Nephron (organoid): ENCODE measurements around the gene RPS21.

Source experiments
- H3K27ac Mint-ChIP-seq, 3 experiments: 2 replicates each; pipeline ENCODE4 v1.8.0; 2020; ENCODE audit warnings: mixed read lengths in 3 of 3, mild to moderate bottlenecking in 2 of 3, moderate library complexity in 1 of 3
- H3K27me3 Mint-ChIP-seq: 2 replicates; pipeline ENCODE4 v1.8.0; 2021; ENCODE audit warnings: low read depth, mild to moderate bottlenecking, moderate library complexity, mixed read lengths
- H3K36me3 Mint-ChIP-seq: 2 replicates; pipeline ENCODE4 v1.8.0; 2020; ENCODE audit warnings: low read depth, mixed read lengths
- H3K4me1 Mint-ChIP-seq: 2 replicates; pipeline ENCODE4 v1.8.0; 2020; ENCODE audit warnings: mixed read lengths
- H3K4me3 Mint-ChIP-seq, 3 experiments: 2 replicates each; pipeline ENCODE4 v1.8.0; 2020; ENCODE audit warnings: mild to moderate bottlenecking in 3 of 3, mixed read lengths in 3 of 3, moderate library complexity in 2 of 3
- H3K9me3 Mint-ChIP-seq: 2 replicates; pipeline ENCODE4 v1.8.0; 2020; ENCODE audit warnings: mixed read lengths
- TF ChIP-seq, protein P1 (sequence below), 3 experiments: fragments of 200-600 bp; sonication (generic); IDR thresholded peaks; one replicate each; pipeline ENCODE4 v1.5.0; 2021; ENCODE audit warnings: antibody characterized with exemption in 3 of 3; ENCODE audit not compliant: unreplicated experiment in 3 of 3

RPS21 gene

DNA sequence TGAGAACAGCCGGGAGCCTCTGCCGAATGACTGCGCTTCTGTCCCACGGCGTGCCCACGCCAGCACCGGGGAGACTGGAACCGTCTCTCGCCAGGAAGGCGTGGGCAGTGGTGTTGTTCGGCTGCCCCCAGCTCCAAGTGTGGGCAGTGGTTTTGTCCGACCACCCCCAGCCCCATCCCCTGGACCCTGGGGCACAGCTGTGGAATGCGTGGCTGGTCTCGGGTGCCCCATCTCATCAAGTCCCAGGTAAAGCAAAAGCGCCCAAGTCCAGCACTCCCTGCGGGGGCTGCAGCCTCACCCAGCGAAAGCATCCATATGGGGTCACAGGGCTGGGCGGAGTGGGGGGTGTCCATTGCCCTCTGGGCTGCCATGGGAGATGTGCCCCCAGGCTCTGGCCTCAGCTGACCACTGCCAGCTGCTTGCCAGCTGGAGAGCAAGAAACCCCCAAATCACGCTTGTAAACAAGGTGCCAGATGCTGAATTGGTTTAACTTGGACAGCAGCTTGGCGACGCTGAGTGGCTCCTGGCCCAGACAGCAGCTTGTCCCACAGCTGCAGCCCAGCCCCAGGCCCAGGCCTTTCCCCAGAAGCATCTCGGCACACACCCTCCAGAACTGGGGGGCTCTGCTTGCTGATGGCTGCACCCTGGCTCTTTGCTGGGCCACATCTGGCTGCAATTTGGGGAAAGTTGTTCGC is 15.7 kb downstream of the RPS21 start:
- Mint-ChIP-seq H3K27me3 (no peaks in the 10 kb centered on the region), H3K9me3 (no peaks in the 10 kb centered on the region), H3K4me1 (peaks cover 6% of the 10 kb centered on the region), H3K4me3 (peak overlapping the region in 1 of 3 experiments; percentile 73), H3K27ac (no peak overlapping the region), H3K36me3 (peaks cover 11% of the 10 kb centered on the region)
- TF ChIP-seq, protein P1, sequence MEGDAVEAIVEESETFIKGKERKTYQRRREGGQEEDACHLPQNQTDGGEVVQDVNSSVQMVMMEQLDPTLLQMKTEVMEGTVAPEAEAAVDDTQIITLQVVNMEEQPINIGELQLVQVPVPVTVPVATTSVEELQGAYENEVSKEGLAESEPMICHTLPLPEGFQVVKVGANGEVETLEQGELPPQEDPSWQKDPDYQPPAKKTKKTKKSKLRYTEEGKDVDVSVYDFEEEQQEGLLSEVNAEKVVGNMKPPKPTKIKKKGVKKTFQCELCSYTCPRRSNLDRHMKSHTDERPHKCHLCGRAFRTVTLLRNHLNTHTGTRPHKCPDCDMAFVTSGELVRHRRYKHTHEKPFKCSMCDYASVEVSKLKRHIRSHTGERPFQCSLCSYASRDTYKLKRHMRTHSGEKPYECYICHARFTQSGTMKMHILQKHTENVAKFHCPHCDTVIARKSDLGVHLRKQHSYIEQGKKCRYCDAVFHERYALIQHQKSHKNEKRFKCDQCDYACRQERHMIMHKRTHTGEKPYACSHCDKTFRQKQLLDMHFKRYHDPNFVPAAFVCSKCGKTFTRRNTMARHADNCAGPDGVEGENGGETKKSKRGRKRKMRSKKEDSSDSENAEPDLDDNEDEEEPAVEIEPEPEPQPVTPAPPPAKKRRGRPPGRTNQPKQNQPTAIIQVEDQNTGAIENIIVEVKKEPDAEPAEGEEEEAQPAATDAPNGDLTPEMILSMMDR (IDR thresholded peaks at IDR 0.05; ENCODE audit: unreplicated experiment in 3 of 3): no peak

DNA sequence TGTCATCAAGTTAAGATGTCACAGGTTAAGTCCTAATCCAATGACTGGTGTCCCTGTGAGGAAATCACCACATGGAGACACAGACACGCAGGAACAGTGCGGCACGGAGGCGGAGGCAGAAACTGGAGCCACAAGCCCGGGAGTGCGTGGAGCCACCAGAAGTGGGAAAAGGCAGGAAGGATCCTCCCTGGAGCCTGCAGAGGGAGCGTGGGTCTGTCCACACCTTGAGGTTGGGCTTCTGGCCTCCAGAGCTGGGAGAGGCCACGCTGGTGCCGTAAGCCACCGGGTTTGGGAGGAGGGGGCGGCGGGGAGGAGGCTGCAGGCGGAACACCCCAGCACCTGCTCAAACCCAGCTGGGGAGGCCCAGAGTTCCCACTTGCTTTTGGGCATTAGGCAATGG is 16.4 kb downstream of the RPS21 start:
- no peaks in the 10 kb centered on the region for H3K27me3 Mint-ChIP-seq
- peaks cover 4% of the 10 kb centered on the region for H3K36me3 Mint-ChIP-seq
- peak overlapping the region; percentile 36 to 73 (median 69) for H3K4me3 Mint-ChIP-seq
- no peak overlapping the region for H3K27ac Mint-ChIP-seq
- no peaks in the 10 kb centered on the region for H3K9me3 Mint-ChIP-seq
- H3K4me1 Mint-ChIP-seq: peaks cover 6% of the 10 kb centered on the region
- TF ChIP-seq, protein P1 (IDR thresholded peaks at IDR 0.05; ENCODE audit: unreplicated experiment in 3 of 3): no peak

DNA sequence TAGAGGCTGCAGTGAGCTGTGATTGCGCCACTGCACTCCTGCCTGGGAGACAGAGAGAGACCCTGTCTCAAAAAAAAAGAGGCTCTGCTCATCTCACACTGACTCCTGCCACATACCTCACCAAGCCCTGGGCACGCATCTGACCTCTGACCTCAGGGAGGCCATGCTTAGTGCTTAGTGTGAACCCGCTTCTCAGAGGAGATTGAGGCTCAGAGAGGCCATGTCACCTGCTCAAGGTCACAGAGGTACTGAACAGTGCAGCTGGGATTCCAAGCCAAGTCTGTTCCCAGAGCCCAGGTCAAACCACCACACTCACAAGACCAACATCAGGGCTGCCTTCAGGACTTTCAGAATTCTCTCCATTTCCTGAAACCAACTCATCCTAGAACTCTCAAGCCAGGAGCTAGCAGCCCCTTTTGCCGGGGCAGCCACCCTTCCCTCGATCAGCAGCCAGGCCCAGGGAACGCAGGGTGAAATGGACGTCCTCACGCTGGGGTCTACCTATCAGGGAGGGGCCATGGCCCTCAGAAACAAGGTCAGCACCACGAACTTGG is 17.3 kb downstream of the RPS21 start:
- Mint-ChIP-seq H3K4me3 (peak overlapping the region; percentile 48 to 63 (median 55)), H3K27ac (no peak overlapping the region), H3K4me1 (peaks cover 6% of the 10 kb centered on the region), H3K27me3 (peaks cover 5% of the 10 kb centered on the region), H3K36me3 (peaks cover 4% of the 10 kb centered on the region), H3K9me3 (no peaks in the 10 kb centered on the region)
- TF ChIP-seq, protein P1 (IDR thresholded peaks at IDR 0.05; ENCODE audit: unreplicated experiment in 3 of 3): no peak

GRCh38 chr20:62404761-62405107 is 17.8 kb downstream of the RPS21 start:
- no peak overlapping the region for H3K27ac Mint-ChIP-seq
- no peaks in the 10 kb centered on the region for H3K9me3 Mint-ChIP-seq
- peaks cover 10% of the 10 kb centered on the region for H3K27me3 Mint-ChIP-seq
- H3K4me1 Mint-ChIP-seq: peaks cover 11% of the 10 kb centered on the region
- H3K36me3 Mint-ChIP-seq: peaks cover 4% of the 10 kb centered on the region
- H3K4me3 Mint-ChIP-seq: no peak overlapping the region
- TF ChIP-seq, protein P1 (IDR thresholded peaks at IDR 0.05; ENCODE audit: unreplicated experiment in 3 of 3): no peak

GRCh38 chr20:62405108-62405980 is 18.4 kb downstream of the RPS21 start:
- H3K36me3 Mint-ChIP-seq: peaks cover 4% of the 10 kb centered on the region
- H3K27me3 Mint-ChIP-seq: peaks cover 10% of the 10 kb centered on the region
- no peaks in the 10 kb centered on the region for H3K9me3 Mint-ChIP-seq
- TF ChIP-seq, protein P1 (IDR thresholded peaks at IDR 0.05; ENCODE audit: unreplicated experiment in 3 of 3): peak; percentile 51 to 58 (median 57)
- H3K4me3 Mint-ChIP-seq: peak overlapping the region; percentile 72 to 84 (median 83)
- H3K27ac Mint-ChIP-seq: peak overlapping the region in 1 of 3 experiments; percentile 1
- H3K4me1 Mint-ChIP-seq: peaks cover 11% of the 10 kb centered on the region
